Ramos (cell line): ENCODE results near the gene QRFP.

Experiments used
- in situ Hi-C: fragments of 300-500 bp; cut with MboI; formaldehyde crosslinking; loops from one replicate; pipeline ENCODE4 v1.14.3; 2022; ENCODE audit warnings: low sequenced_read_pairs; ENCODE audit not compliant: unreplicated experiment

Gene QRFP

GRCh38 chr9:130934702-130935647 lies 38.4 kb upstream of the QRFP start:
- in situ Hi-C loops: no loop called here

DNA sequence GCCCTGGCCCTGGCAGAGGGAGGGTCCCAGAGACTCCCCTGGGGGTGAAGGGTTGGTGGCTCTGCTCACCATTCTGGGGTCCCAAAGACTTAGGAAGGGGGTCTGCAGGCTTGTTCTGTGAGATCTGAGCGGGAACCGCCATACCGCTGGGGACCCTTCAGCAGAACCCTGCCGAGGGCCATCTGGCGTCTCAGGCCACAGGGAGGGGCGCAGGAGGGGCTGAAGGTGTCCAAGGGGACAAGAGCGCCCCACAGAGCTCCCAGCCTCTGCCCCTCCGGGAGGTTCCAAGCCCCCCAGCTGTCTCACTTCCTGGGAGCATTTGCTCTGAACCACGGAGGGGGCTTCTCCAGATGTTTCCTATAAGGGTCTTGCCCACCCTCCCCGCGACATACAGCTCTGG lies 37.6 kb upstream of the QRFP start:
- in situ Hi-C loops: no loop called here

GRCh38 chr9:130933114-130934046 lies 36.8 kb upstream of the QRFP start:
- in situ Hi-C loops: no loop called here

- in situ Hi-C loops: no loop called here
Observed at GRCh38 chr9:130932255-130933079, 35.9 kb upstream of the QRFP start.

DNA sequence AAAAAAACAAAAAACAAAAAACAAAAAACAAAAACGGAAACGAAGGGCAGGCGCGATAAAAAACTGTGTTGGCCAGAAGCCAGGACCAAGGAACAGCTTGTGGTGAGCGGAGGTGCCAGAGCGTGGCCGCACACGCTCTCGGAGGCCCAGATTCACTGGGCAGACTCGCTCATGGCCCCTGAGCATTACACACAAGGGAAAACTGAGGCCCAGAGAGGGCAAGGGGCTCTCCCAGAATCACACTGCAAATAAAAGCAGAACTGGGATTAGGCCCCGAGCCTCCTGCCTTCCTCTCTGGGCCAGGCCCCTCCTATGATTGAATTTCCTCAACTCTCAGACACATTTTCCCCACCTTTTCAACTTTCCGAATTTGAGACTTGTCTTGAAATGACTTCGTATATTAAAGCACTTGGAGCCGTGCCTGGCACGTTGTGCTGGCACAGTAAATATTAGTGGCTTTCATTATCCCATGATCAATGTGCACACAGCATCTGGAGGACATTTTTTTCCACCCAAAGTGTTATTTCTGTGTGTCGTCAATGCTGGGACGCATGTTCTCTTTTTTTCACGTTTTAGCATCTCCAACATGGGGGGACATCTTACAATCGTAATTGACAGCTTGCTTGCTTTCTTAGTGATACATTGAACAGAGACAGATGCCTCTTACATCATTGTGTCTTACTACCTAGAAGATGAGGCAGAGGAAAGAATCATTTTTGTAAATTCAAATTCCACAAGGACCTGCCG lies 35.1 kb upstream of the QRFP start:
- in situ Hi-C loops: no loop called here

GRCh38 chr9:130930804-130931349 lies 34.3 kb upstream of the QRFP start:
- in situ Hi-C loops: no loop called here

GRCh38 chr9:130930132-130930803 lies 33.7 kb upstream of the QRFP start:
- in situ Hi-C loops: no loop called here

- in situ Hi-C loops: no loop called here
Observed at GRCh38 chr9:130929571-130930038, 33.0 kb upstream of the QRFP start.

GRCh38 chr9:130927995-130928900 lies 31.6 kb upstream of the QRFP start:
- in situ Hi-C loops: no loop called here

DNA sequence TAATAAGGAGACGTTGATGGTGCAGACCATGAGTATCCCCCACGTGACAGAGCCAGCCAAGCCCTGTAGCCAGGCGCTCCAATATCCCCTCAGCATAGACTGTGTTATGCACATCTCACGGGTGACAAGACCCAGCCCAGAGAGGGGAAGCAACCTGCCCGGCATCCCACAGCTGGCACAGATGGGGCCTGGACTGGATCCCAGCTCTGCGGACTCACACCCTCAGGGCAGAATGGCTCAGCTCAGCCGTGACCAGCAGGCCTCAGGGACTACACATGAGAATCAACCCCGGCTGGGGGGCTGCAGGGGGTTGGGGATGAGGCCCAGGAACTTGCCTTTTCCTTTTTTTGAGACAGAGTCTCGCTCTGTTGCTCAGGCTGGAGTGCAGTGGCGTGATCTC lies 30.7 kb upstream of the QRFP start:
- in situ Hi-C loops: no loop called here

DNA sequence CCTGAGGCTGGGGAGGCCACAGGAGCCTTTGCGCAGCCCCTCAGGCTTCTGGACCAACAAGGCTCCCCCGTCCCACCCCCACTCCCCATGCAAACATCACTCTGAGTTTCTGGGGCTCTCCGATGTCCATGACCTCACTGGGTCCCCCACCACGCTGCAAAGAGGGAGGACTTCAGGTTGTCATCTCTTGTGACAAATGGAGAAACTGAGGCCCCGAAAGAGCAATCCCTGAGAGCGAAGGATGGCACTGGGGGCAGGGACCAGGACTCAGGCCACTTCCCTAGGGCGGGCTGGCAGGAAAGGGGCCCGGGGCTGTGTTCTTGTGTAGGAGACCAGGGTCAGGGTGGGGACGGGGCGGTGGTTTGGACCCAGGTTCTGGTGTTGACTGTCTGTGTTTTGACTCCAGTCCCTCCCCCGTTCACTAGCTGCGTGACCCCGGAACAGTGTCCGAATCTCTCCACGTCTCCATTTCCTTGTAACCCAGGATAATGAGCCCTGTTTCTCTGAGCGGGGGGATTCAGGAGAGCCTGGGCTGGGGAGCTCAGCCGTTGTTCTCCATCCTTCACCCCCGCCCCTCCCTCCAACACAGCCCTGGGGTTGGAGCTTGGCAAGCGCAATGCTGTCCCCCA lies 28.6 kb upstream of the QRFP start:
- in situ Hi-C loops: no loop called here

GRCh38 chr9:130924448-130924788 lies 27.8 kb upstream of the QRFP start:
- in situ Hi-C loops: no loop called here

GRCh38 chr9:130923611-130924447 lies 27.2 kb upstream of the QRFP start:
- in situ Hi-C loops: no loop called here

DNA sequence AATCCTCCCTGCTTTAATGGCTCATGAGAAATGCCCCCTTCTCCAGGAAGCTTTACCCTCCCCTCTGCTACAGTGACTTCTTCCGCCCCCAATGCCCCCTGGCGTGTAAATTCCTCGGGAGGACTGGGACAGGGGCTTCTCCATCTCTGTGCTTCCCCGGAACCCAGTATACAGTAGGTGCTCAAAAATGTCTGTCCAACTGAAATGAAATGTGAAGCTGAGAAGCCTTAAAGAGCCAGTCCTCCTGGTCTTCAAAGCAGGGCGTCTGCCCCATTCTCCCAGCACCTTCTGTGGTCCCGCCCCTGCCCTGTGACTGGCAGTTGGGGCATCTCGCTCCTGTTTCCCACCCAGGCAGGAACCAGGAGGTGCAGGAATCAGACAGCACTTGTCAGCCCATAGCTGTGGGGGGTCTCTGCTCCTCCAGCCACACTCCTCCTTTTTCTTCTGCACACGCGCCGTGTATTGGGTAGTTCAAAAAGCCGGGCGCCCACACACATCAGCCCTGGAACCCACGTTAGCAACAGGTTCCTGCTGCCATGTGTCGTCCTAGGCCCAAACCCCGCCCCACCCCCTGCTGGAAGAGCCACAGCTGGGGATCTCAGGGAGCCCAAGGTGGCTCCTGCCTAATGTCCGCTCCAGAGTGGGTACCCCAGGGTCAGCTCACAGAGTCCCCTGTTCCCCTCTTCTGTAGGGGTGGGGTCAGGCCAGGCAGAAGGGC lies 26.4 kb upstream of the QRFP start:
- in situ Hi-C loops: no loop called here

DNA sequence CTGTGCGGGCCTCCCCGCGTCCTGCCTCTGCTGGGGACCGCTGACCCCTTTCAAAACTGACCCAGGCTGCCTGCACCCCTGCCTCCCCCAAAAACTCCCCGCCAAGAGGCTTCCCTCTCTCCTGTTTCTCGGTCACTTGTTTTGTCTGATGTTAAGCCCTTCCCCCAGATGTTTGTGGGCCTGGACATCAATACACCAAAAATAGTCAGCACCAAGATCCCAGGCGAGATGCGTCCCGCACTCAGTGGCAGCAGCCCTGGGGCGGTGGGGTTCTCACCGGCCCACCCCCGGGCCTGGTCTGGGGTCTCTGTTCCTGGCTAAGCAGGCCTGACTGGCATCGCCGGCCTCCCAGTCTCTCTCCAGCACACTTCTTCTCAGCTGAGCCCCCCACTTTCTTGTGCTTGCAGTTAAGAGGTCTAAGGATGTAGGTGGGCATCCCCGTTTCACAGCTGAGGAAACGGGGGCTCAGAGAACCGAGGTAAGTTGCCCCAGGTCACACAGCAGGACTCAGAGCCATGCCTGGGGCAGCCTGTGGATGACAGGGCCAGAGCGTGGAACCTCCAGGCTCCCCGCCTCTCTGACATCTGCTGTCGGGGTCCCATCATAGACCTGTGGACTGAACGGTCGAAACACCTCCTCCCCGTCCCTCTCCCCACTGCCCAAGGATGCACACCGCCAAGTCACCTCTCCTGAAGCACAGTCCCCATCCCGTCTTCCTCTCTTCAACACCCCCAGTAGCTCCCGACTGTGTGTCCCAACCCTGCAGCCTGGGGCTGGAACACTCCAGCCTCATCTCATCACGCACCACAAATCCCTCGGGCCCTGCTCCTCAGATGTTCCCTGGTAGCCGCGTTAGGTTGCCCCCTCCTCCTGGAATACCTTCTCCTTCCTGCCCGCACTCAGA lies 25.6 kb upstream of the QRFP start:
- in situ Hi-C loops: no loop called here
